ENCODE results near the gene PPIB.
"Not testable (repeated sequence)": the region's sequence is repeated elsewhere in the genome, so short reads cannot be mapped to it uniquely, and the experiment has no call there.

Gene PPIB

DNA sequence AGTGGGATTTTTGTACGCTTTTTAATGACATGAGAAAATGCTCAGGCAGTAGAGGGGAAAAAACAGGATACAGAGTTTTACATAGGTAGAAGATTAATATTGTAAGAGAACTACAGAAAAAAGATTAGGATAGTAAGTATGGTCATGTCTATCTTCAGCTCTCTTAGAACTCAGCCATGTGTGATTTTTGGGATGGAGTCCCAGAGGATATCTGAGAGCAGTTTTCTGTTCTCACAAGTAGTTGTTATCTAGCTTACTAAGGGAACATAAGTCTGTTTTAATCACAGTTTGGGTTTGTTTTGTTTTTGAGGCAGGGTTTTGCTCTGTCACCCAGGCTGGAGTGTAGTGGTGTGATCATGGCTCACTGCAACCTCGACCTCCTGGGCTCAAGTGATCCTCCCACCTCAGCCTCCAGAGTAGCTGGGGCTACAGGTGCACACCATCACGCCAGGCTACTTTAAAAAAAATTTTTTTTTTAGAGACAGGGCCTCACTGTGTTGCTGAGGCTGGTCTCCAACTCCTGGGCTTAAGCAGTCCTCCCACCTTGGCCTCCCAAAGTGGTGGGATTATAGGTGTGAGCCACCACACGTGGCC lies 52.6 kb downstream of the PPIB start:
- not testable (repeated sequence) for DNase-seq (ENCODE audit: low read depth in 2 of 2)

DNA sequence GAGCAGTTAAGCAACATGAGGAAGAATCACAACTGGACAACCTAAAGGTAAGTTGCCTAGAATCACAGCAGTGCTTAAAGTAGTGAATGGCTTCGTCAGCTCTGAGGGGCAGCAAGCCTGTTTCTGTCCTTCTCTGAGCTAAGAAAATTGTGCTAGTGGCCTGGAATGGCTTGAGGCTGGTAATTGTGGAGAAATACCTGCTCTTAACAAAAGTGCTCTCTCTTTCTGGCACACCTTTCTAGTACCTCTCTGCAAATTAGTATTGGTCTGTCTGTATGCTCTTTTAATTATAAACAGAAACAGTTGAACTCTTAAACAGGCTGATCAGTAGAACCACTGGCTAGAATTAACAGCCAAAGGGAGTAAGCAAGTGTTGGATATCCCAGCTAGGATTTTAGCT lies 55.5 kb downstream of the PPIB start:
- DNase-seq (ENCODE audit: low read depth in 2 of 2) = no peak
